Erythroblast (primary cell): ENCODE results near the gene TFF2.

Experiments
- GATA1 ChIP-seq: IDR thresholded peaks from 2 replicates; pipeline ENCODE4 v1.6.1; 2011; ENCODE audit warnings: low read depth, mild to moderate bottlenecking, control low read depth, low read length, moderate library complexity
- POLR2A ChIP-seq: IDR thresholded peaks from 2 replicates; pipeline ENCODE4 v1.6.1; 2011; ENCODE audit warnings: mild to moderate bottlenecking, low read length

- TF ChIP-seq POLR2A (no peak), GATA1 (no peak)
Measured at GRCh38 chr21:42343556-42343955, 7.2 kb downstream of the TFF2 start.
